HepG2 (cell line): ENCODE results near the gene AARS1. TPM values are rescaled to one million over a fixed set of nuclear protein-coding genes. Genes with fewer than 3 reads are reported as not detected.

Source experiments
- ASH2L ChIP-seq: fragments of 300-600, 200-600 bp; sonication (generic); IDR thresholded peaks from 2 replicates; pipeline ENCODE4 v1.7.0; 2017; ENCODE audit warnings: low read depth, mild to moderate bottlenecking, moderate library complexity, mixed read lengths, low read length; ENCODE audit not compliant: insufficient read length
- CHD4 ChIP-seq: fragments of 200-600 bp; sonication (generic); IDR thresholded peaks from 2 replicates; pipeline ENCODE4 v1.7.0; 2017; ENCODE audit warnings: mild to moderate bottlenecking, low read length, borderline replicate concordance
- DDIT3 ChIP-seq: sonication (generic); formaldehyde crosslinking; IDR thresholded peaks from 2 replicates; pipeline ENCODE4 v1.4.0; 2020; ENCODE audit warnings: mild to moderate bottlenecking, missing genetic modification reagents
- E2F1 ChIP-seq: sonication (generic); formaldehyde crosslinking; IDR thresholded peaks from 2 replicates; pipeline ENCODE4 v1.5.0; 2020; ENCODE audit warnings: missing genetic modification reagents
- POLR2A ChIP-seq, 2 experiments: IDR thresholded peaks; 2 replicates each; pipeline ENCODE4 v1.6.1; 2011; ENCODE audit warnings: low read depth in 2 of 2, low read length in 2 of 2, mild to moderate bottlenecking in 1 of 2, moderate library complexity in 1 of 2; ENCODE audit not compliant: insufficient read depth in 1 of 2
- ZHX2 ChIP-seq, 2 experiments: sonication (generic) in 1 of 2; formaldehyde crosslinking in 1 of 2; IDR thresholded peaks; 2 replicates each; pipeline versions ENCODE4 v1.6.1 to v1.9.0; 2014 to 2022; ENCODE audit warnings: antibody characterized with exemption in 1 of 2, borderline replicate concordance in 1 of 2, inconsistent platforms in 1 of 2, low read depth in 1 of 2, missing genetic modification reagents in 1 of 2
- ZNF337 ChIP-seq: sonication (generic); formaldehyde crosslinking; IDR thresholded peaks from 2 replicates; pipeline ENCODE4 v1.5.1; 2020; ENCODE audit warnings: missing genetic modification reagents, low read depth, mild to moderate bottlenecking, borderline replicate concordance
- ZNF512B ChIP-seq: sonication (generic); formaldehyde crosslinking; IDR thresholded peaks from 2 replicates; pipeline ENCODE4 v1.5.1; 2020; ENCODE audit warnings: missing genetic modification reagents, mild to moderate bottlenecking, borderline replicate concordance
- ZNF563 ChIP-seq: sonication (generic); formaldehyde crosslinking; IDR thresholded peaks from 2 replicates; pipeline ENCODE4 v1.8.0; 2022; ENCODE audit warnings: mild to moderate bottlenecking, moderate library complexity, missing genetic modification reagents
- ZNF574 ChIP-seq: sonication (generic); formaldehyde crosslinking; IDR thresholded peaks from 2 replicates; pipeline ENCODE4 v1.4.0; 2020; ENCODE audit warnings: missing genetic modification reagents
- polyA plus RNA-seq, 8 experiments: library from polyadenylated mRNA; depleted of rRNA in 3 of 8; stranded (reverse) in 7 of 8; unstranded in 1 of 8; fragments of >200 nt; fragmentation: Illumina TruSeq in 4 of 8; extraction: Trizol in 4 of 8; gene quantifications; 2 replicates each; pipeline versions ENCODE4 v1.2.1 to v1.2.3, GENCODE V29; 2011 to 2016; ENCODE audit warnings: low read depth in 4 of 8, missing spikeins in 1 of 8, mixed read lengths in 1 of 8; ENCODE audit not compliant: insufficient read depth in 1 of 8
- total RNA-seq, 5 experiments: library from RNA; depleted of rRNA; stranded (reverse); fragments of >200 nt; fragmentation: Illumina TruSeq; extraction: Trizol; gene quantifications; 2 replicates each; pipeline ENCODE4 v1.2.3, GENCODE V29; 2016; ENCODE audit warnings: low read depth in 1 of 5

AARS1 gene
- total and polyA plus RNA-seq, 2 of the 13 experiments (the other 11 are each of a cell fraction or from before 2014, with no cell fraction given), result 107 to 132 TPM

- TF ChIP-seq DDIT3 (no peak), ZNF337 (no peak), ZNF563 (CRISPR knock-in tag) (no peak), ZNF574 (peak; percentile 23; the same call in 1 of the 2 replicates), POLR2A (IDR thresholded peaks at IDR 0.05; ENCODE audit: insufficient read depth in 1 of 2, low read depth in 2 of 2, low read length in 2 of 2) (0 out of 4 replicates have a peak, but pooled peaks of 1 of the 2 experiments have one; percentile 28), ZHX2 (IDR thresholded peaks at IDR 0.05; ENCODE audit: low read depth) (no peak), ZHX2 (CRISPR knock-in tag; IDR thresholded peaks at IDR 0.05; ENCODE audit: borderline replicate concordance) (no peak), ASH2L (no peak), E2F1 (CRISPR knock-in tag) (no peak), CHD4 (no peak), ZNF512B (CRISPR knock-in tag) (no peak)
Observed at GRCh38 chr16:70252355-70252988, 36.8 kb downstream of the AARS1 start (continued).
